ENCODE measurements around the gene ATP1A2.
A peak's percentile ranks its signal among the peaks of the same experiment; 100 is the strongest.

Gene ATP1A2

DNA sequence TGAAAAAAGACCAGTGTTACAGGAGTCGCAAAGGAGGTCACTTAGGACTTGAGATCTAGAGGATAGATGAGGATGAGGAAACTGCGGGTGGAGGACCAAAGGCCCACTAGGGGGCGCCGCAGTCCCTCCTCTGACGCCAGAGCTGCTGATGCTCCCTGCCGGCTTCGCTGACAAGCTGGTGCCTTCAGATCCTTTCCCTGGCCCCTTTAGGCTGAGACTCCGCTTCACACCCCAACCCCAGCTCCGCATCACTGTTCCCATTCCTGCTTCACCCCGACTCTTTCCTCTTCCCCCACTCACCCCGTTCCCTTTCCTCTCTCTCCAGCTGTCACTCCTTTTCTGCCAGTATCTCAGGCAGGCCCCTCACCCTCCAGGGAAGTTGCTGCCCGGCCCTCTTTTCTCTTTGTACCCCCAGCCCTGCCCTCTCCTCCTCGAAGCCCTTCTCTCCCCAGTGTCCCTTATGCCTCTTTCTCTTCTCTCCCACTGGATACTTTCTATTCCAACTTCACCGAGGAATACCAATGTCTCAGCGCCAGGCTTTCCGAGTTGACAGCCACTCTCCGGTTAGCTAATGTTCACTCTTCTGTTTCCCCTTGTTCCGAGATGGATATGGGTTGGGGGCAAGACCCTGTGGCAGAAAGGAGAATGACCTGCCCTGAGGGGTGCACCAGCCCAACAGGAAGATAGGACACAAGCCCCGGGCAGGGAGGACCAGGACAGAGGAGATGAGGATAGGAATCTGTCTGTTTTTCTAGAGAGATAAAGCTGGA lies 29.7 kb upstream of the ATP1A2 start:
- DNase-seq (ENCODE audit: low read depth), result peak; percentile 69

DNA sequence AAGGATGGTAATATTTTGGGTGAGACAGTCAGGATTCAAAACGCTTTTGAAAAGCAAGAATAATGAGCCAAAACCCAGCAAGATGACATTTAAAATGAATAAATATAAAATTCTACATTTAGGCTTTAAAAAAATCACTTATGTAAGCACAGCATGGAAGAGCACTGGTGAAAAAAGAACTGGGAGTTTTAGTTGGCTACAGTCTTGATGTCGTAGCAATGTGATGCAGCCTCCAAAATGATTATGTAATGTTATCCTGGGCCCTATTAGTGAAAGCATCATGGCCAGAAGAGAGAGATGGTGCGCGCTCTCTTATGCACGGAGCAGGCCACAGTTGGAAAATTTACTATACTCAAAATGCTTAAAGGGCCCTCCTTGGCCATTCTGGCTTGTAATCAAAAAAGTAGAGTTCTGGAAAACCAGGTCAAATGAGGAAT lies 29.1 kb upstream of the ATP1A2 start:
- no peak for DNase-seq (ENCODE audit: low read depth)

DNA sequence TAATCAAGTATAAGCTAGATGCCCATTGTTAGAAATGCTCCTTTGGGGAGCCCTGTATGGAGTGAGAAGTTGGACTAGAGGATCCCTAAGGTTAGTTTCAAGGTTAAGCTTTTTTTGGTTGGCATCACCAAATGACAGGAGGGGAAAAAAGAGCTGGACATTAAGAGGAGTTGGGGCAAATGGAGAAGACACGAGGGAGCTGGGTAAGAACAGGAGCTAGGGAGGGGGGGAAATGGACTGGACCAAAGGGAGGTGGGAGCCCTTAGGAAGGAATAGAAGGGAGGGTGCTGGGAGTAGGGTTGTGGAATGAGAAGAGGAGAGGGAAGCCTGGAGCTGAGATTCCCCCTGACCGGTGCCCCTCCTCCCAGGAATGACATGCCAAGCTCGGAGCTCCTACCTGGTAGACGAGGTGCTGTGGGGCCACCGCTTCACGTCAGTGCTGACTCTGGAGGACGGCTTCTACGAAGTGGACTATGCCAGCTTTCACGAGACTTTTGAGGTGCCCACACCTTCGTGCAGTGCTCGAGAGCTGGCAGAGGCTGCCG lies 28.4 kb upstream of the ATP1A2 start:
- no peak for DNase-seq (ENCODE audit: low read depth)

DNA sequence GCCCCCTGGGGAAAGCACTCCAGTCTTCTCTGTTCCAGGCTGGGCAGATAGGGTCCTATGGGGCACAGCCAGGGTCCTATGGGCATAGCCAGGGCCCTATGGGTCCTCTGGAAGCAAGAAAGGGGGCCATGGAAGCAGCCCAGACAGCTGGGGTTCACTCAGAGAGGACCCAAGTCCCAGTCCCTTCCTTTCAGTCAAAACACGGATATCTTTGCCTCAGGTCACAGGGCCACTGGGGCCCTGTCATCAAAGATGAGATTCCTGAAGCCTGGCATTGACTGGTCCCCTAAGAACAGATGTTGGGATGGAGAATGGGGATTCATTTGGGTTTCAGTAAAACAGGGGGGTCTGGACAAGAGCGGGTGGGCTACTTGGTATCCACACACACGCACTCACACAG lies 25.7 kb upstream of the ATP1A2 start:
- DNase-seq (ENCODE audit: low read depth), result no peak

DNA sequence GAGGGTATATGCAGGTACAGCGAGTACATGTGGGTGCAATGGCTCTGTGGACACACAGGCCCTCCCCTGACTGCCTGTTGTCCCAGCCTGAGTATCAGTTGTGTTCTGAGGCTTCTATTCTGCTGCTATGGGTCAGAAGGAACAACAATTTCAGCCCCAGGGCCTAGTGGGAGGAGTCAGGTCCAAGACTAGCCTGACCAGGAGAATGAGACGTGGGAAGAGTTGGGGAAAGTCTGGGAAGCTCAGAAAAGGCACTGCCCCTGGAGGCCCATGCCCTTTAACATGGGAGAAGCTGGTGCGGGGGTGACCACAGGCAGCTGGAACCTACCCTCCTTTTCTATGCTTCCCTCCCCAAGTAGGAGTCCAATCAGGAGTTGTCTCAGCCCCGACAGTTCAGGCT lies 24.8 kb upstream of the ATP1A2 start:
- DNase-seq (ENCODE audit: low read depth), result no peak

DNA sequence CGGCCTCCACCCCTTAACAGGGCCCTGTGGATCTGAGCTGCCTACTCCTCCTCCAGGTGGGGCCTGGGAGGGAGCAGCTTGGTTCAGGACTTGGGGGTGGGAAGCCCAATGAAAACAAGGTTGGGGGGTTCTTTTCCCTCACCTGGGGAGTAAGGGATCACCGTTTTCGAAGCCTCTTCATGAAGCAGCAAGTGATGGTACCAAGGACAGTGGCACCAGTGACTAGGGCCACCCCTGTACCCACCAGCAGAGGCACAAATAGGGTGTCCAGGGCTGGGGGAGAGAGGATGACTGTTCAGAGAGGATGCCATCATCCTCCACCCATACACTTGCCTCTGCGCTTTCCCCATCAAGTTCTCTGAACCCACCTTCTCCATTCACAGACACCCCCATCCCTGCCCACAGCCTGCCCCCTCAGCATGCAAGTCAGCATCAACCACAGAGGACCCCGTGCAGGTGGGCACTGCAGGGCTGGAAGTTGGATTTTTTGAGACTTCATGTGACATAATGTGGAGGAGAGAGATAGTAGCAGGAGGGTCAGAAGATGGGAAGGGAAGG lies 23.8 kb upstream of the ATP1A2 start:
- no peak for DNase-seq (ENCODE audit: low read depth)

DNA sequence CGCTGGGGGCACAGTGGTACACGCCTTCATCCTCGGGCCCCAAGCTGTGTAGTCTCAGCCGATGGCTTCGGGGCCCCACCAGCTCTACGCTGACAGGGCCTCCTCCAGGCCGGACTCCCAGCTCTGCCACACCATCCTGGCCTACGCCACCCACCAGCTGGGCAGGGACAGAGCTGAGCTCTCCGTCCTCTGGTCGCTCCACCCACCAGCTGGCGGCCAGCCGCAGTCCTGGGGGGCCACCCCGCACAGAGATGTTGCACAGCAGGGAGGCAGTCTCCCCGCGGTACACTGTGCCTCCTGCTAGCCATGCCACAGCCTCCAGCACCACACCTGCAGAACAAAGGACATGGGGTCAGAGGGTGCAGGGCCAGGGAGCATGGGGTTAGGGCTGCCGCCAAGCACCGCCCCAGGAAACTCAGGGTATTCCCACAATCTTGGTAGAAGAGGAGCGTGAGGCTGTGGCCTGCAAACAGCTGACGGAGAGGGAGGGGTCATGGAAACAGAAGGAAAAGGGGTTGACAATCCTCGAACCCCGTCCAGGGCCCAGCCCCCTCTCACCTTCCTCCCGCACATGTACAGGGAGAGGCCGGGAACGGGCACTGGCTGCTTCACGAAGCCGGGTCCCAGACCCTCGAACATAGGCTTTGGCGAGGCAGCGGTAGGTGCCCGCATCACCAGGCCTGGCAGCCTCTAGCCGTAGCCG lies 23.0 kb upstream of the ATP1A2 start:
- DNase-seq (ENCODE audit: low read depth), result no peak

DNA sequence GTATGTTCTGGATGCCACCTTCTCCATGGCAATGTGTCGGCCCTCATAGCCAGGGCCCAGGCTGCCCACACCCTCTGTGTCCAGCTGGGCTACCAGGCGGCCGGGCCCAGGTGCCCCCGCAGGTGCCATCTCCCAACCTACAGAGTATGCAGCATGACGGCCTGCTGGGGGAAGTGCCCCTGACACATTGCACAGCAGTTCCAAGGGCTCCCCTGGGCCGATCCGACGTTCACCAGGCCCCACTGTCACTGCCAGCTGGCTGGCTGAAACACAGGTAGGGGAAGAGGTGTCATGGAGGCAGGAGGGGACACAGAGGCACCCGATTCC lies 22.5 kb upstream of the ATP1A2 start:
- DNase-seq (ENCODE audit: low read depth), result no peak

DNA sequence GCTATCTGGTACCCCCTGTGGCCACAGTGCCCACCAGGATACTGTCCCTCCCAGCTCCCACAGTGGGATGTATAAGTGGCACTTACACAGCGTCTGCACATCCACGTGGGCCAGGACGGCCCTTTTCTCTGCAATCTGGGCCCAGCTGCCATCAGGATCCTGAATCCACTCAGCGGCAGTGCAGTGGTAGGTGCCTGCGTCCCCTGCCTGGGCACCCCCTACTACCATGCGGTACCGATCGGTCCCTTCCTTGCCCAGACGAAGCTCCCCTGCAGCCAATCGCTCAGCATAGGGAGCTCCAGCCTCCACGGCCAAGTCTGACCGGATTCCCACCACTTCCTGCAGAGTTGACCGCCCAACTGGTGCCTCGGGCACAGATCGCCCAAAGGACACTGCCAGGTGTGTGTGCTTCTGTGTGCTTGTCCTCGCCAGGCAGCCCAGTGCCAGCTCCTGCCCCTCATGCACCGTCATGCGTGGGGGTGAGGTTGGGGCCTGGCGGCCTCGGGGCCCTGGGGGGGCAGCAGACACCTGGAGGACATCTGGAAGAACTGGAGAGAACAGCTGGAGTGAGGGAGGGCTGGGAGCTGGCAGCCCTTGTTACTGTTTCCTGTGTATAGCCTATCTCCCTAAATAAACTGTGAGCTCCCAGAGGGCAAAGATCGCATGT lies 21.8 kb upstream of the ATP1A2 start:
- no peak for DNase-seq (ENCODE audit: low read depth)

DNA sequence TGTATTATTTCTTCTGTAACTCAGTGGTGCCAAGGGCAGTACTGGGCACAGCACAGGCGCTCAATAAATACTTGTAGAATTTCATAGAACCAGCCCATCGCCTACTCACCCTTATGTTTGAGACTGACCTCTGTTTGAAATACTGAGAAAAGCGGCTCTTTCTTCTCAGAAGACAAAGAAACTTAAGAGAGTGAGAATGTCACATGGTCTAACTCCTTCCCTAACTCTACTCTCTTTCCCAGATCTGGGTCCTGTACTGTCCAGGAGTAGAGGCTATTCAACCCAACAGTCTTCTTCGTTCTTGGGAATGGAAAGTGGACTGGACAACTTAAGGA lies 21.3 kb upstream of the ATP1A2 start:
- DNase-seq (ENCODE audit: low read depth), result no peak

DNA sequence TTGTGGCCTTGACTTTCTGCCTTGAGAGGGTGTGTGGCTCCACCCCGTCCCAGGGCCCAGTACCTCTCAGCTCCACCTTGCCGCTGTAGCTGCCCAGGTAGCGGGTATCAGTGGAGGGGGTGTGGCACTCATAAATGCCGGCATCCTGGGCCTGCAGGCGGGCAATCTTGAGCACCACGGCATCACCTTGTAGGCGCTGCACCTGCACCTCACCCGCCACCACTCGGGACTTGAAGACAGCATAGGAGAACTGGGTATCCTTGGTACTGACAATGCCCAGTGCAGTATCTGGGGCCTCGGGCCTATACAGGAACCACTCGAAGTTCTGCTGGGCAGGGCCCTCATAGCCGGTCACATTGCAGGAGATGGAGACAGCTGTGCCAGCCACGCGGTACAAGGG lies 20.8 kb upstream of the ATP1A2 start:
- DNase-seq (ENCODE audit: low read depth), result no peak

DNA sequence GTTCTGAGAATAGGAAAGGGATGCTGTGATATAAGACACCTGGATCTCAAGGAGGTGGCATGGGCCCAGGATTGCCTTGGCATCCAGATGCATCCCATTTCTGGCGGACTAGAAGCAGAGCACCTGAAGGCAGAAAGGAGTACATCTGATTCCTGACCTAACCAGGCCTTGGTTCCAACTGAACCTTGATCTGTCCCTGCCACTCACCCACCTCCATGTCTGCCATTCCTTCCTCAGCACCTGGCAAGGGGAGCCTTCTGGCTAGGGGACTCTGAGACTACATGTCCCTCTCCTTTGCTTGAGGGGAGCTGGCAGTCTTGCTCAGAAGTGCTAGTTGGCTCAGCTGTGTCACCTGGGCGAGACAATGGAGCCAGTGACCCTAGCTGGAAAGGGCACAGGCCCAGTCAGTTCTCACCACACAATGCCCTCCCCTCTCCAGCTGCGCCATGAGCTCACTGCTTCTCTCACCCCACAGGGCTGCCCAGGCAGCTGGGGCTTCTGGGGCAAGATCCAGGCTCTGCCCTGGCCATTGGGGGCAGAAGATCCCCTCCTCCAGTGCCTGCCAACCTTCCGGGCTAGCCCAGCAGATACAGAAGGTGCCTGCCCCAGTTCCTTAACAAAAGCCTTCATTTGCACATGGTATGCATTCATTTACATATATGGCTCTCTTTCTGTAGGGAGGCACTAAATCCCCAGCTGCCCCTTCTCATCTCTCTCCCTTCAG lies 20.0 kb upstream of the ATP1A2 start:
- DNase-seq (ENCODE audit: low read depth), result no peak

DNA sequence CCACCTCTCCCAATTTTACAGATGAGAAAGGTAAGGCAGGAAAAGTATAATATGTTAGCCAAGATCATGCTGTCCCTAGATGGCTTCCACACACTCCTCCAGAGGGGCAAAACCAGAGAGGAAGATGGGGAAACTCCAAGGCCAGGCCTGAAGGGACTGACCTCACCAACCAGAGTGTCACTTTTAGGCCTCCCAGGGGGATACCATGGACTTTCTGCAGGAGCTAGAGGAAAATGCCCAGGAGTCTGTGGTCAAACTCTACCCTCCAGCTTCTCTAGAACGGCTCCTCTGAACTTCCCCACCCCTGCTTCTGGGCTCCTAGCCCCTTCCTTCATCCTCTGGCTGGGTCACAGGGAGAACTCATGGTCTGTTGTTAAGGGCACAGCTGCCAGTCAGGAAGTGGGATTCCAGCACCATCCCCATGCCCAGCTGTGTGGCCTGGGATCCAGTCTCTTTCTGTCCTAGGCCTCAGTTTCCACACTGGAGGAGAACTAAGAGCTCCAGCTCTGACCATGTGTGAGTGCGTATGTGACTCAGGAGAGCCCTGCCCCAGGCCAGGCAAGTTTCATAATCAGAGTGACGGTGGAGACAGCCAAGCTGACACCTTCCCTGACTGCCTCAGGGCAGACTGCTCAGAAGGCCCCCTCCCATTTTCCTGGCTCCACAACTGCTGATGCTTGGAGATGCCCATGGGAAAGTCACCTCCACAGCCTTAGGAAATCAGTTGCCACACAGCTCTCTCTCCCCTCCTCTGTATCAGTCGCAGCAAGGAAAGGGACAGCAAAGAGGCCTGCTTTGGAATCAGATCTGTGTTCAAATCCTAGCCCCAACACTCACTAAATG lies 19.1 kb upstream of the ATP1A2 start:
- DNase-seq (ENCODE audit: low read depth), result no peak

DNA sequence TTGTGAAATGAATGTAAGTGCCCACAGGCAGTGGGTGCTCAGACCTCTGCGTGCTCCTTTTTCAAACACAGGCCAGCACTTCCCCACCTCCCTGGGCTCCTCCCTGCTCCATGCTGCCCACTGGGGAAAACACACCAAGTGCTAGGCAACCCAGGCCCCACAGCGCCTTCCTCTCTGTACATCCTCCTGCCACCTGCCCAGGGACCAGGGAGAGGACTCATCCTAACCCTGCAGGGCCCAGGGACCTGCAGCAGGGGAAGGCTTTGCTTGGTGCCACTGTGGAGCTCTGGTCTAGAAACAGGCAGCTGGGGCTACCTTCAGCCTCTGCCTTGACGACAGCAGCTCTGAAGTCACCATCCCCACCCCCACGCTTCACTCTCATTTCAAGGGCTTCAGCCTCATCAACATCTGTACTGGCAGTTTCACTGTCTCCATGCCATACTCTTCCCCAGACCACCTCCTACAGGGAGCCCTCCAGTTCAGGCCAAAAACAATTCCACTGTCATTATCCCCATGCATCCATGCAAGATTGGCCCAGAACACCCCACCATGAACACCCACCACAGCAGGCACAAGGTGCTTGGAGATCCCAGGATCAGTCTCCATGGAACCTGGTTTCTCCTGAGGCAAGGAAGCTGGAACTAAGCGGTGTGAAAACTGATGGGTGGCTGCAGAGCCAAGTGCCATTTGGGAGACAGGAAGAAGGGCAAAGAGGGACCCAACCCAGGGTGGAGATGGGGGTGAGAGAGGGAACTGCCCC lies 18.2 kb upstream of the ATP1A2 start:
- no peak for DNase-seq (ENCODE audit: low read depth)

DNA sequence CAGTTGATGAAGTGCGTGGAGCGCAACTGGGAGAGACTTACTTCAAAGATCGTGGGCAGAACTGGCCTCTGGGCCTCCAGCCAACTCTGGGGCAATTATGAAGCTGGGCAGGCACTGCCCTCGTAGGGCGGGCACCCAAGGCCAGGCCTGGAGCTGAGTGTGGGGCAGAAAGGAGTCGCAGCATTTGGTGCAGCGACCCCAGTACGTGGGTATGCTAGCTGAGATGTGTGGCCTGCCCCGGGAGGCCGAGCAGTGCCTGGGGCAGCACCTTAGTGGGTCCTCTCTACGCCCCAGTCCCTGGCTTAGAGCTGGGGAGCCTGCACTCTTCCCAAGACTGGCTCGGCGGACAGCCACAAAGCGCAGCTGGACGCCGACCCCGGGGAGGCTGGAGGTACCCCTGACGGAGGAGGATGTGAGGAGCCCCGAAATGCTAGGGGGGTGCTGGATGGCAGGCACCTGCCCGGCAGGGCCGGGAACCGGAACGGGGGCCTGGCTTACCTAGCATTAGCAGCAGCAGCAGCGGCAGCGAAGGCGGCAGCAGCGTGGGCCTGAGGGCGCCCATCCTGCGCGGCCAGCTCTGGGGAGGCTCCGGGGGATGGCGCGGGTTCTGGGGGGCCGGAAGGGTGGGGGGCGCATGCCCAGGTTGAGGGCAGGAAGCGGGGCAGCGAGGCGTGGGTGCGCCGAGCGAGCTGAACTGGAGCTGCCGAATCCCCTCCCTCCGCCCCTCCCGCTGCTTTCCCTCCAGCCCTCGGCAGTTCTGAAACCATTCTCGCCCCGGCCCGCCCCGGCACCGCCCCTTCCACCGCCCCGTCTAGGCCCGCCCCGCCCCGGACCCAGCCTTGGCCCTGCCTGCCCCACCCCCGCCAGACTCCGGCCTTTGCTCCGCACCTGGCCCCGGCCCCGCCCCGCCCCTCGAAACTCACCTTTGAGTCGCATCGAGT lies 17.4 kb upstream of the ATP1A2 start, which contains the start of gene IGSF8:
TSS of gene IGSF8 (minus strand) at position 709 of the 941 bp plus-strand sequence. CDS start at position 562, 147 bp downstream.
- peak; percentile 90 for DNase-seq (ENCODE audit: low read depth)

DNA sequence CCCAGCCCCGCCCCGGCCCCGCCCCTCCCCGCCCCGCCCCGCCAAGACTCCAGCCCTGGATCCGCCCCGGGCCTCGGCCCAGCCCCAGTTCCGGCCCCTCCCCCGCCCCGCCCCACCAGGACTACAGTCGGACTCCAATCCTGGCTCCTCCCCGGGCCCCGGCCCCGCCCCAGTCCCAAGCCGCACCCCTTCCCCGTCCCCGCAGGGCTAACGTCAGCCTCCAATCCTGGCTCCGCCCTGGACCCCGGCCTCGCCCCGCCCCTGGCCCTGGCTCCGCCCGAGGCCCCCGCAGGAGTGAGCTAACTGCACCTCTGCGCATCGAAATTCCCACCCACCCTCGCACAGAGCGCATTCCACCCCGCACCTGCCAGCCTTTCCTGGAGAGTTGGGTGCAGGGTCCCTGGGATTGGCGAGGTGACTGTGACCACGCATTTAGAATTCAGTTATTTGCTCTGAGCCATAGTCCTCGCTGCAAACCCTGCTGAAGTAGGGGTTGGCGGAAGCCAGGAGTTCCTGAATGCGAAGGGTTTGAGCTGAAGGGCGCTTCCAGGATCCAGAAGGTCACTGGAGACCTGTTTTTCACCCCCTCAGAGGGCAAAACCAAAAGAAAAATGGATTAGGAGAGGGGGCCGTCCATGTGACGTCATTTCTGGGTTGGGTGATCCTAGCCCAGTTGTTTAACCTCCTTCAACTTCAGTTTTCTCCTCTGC lies 16.6 kb upstream of the ATP1A2 start:
- peak; percentile 97 for DNase-seq (ENCODE audit: low read depth)

DNA sequence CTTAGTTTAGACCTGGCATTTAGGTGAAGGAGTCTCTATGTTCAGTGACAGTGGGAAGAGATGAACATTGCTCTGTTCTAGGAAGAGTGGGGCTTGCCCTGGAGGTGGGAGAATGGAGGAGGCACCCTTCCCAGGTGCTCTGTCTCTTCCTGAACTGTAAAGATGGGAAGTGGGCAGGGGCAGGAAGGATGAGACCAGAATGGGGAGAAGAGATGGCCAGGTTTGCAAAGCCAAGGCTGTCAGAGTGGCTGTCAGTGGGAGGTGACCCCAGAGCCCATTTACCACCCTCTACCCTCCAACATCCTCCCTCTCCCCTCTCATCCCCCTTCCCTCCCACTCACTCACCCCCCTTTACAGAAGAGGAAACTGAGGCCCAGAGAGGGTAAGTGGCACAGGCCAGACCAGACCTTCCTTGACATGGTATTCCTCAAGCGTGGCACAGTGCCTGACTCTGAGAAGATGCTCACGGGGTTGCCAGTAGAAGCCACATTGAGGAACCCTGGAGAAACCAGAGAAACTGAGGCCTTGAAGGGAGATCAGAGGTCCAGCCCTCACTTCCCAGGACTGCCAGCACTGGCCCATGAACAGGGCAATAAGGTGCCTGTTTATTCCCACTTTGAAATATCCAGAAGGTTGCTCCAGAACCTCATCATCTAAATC lies 15.7 kb upstream of the ATP1A2 start:
- DNase-seq (ENCODE audit: low read depth), result no peak
